Esophagus (tissue), 2 donors: Measurements from ENCODE around the gene USP4. TPM values are rescaled to one million over a fixed set of nuclear protein-coding genes. Genes with fewer than 3 reads are reported as not detected.
"Not testable (repeated sequence)": the region's sequence is repeated elsewhere in the genome, so short reads cannot be mapped to it uniquely, and the experiment has no call there.

Experiments used
- H3K27ac ChIP-seq, 2 donors: one replicate each; pipeline ENCODE4 v1.5.1; 2013; ENCODE audit warnings: low read depth in 2 of 2, mild to moderate bottlenecking in 2 of 2, inconsistent platforms in 1 of 2, low read length in 1 of 2, moderate library complexity in 1 of 2
- H3K27me3 ChIP-seq, 2 donors: one replicate each; pipeline ENCODE4 v1.6.1; 2013; ENCODE audit warnings: low read length in 2 of 2, control low read depth in 1 of 2, mild to moderate bottlenecking in 1 of 2; ENCODE audit not compliant: insufficient read depth in 2 of 2, control insufficient read depth in 1 of 2
- H3K36me3 ChIP-seq, 2 donors: one replicate each; pipeline ENCODE4 v1.6.1; 2013; ENCODE audit warnings: low read length in 1 of 2; ENCODE audit not compliant: control insufficient read depth in 2 of 2, insufficient read depth in 2 of 2
- H3K4me1 ChIP-seq, 2 donors: one replicate each; pipeline ENCODE4 v1.6.1; 2013; ENCODE audit warnings: low read length in 1 of 2; ENCODE audit not compliant: control insufficient read depth in 2 of 2, insufficient read depth in 2 of 2
- H3K4me3 ChIP-seq, 2 donors: one replicate each; pipeline ENCODE4 v1.5.1; 2013; ENCODE audit warnings: low read length in 2 of 2, mild to moderate bottlenecking in 2 of 2, low read depth in 1 of 2, moderate library complexity in 1 of 2
- H3K9me3 ChIP-seq, 2 donors: one replicate each; pipeline ENCODE4 v1.6.1; 2013; ENCODE audit warnings: mild to moderate bottlenecking in 2 of 2, low read depth in 1 of 2, low read length in 1 of 2, moderate library complexity in 1 of 2; ENCODE audit not compliant: control insufficient read depth in 2 of 2, insufficient read depth in 1 of 2
- WGBS, 2 donors: extraction: QIAGEN DNeasy Blood & Tissue Kit; methylation state at CpG; one replicate each; pipeline ENCODE4 v1.1.7; 2013; 5-methylcytosine and 5-hydroxymethylcytosine counted together
- polyA plus RNA-seq, 2 donors: library from polyadenylated mRNA; stranded (reverse); fragments of 200-250 nt; gene quantifications; one replicate each; pipeline ENCODE4 v1.2.3, GENCODE V29; 2013
- donor health status: healthy with polysubstance abuse.
- donor health status: Bipolar disorder and iron deficiency.

USP4 gene
- polyA plus RNA-seq, 2 donors = 24.7 to 28.5 TPM

DNA sequence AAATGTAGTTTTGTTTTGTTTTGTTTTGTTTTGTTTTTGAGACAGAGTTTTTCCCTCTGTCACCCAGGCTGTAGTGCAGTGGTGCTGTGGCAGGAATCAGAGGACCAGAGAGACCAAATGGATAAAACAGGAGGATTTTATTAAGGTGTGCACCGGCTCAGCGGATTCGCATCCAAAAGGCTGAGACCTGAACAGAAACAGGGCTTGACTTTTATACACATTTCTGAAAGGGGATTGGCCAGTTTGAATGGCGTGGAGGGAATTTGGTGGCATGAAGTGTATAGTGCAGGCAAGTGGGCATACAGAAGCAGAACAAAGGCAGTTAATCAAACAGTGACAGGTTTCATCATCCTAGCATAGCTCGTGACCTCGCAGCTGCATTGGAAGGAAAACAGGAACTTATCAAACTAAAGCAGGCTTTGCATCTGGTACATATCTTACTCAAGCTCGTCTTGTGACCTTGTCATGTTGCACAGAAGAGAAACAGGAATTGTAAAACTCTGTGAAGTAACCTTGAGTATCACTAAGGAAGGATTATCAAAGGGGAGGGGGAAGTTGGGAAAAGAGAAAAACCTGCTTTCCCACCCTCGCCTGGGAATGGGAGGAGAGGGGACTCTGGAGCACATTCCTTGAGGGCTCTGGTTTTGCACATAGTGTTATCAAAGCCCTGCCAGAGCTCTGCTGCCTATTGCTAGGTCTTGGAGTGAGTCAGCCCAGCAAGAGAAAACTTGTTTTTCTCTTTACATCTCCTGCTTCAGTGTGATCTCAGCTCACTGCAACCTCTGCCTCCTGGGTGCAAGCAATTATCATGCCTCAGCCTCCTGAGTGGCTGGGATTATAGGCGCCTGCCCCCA lies 101.4 kb downstream of the USP4 start:
- Histone ChIP-seq H3K4me1 (peaks cover 0 to 2% of the 10 kb centered on the region in 2 donors), H3K9me3 (peaks cover 2 to 3% of the 10 kb centered on the region in 2 donors), H3K27ac (peak overlapping the region; percentile 71 to 94), H3K4me3 (no peak overlapping the region), H3K36me3 (no peaks in the 10 kb centered on the region), H3K27me3 (no peaks in the 10 kb centered on the region)
- 42 to 50% methylated on average over 9 of the region's 9 CpGs for WGBS, 2 donors

DNA sequence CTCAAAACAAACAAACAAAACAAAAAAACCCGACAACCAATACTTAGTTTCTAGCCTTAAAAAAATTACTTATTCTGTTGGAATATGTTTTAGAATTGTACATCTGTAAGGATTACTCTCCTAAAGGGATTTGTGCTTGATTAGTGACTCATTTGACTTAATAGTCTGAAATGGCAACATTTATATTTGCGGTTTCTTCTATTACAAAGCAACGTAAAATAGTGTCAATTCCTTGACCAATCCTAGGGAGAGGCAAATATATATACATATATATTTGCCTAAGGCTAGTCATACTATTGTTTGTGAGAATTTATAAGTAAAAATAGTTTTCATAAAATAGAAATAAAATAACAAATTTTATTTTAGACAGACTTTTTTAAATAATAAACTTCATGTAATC lies 102.5 kb downstream of the USP4 start:
- Histone ChIP-seq H3K4me3 (no peak overlapping the region), H3K27me3 (no peaks in the 10 kb centered on the region), H3K27ac (no peak overlapping the region), H3K4me1 (peaks cover 0 to 2% of the 10 kb centered on the region in 2 donors), H3K36me3 (no peaks in the 10 kb centered on the region), H3K9me3 (peaks cover 2 to 3% of the 10 kb centered on the region in 2 donors)
- 68 to 81% methylated on average over 3 of the region's 3 CpGs for WGBS, 2 donors

GRCh38 chr3:49236226-49236625 lies 103.6 kb downstream of the USP4 start:
- Histone ChIP-seq H3K9me3 (peaks cover 2 to 3% of the 10 kb centered on the region in 2 donors), H3K4me3 (no peak overlapping the region), H3K27ac (no peak overlapping the region), H3K27me3 (no peaks in the 10 kb centered on the region), H3K36me3 (no peaks in the 10 kb centered on the region), H3K4me1 (peaks cover 0 to 2% of the 10 kb centered on the region in 2 donors)

GRCh38 chr3:49228817-49229216 lies 111.0 kb downstream of the USP4 start:
- H3K27me3 ChIP-seq, H3K4me1 ChIP-seq, H3K4me3 ChIP-seq, H3K36me3 ChIP-seq, H3K27ac ChIP-seq: not testable (repeated sequence)
- 94 to 96% methylated on average over 5 of the region's 5 CpGs for WGBS, 2 donors
- H3K9me3 ChIP-seq = peaks cover 2 to 12% of the 10 kb centered on the region in 2 donors

Other genes with a start within 250 kb of the USP4 start
- gene QRICH1, start 246.0 kb downstream of the USP4 start, polyA plus RNA-seq = 10 to 100 TPM; 31.9 to 38.2 TPM
- gene QARS1, start 235.3 kb downstream of the USP4 start, polyA plus RNA-seq = 100 to 1,000 TPM; 228 to 237 TPM
- gene USP19, start 219.2 kb downstream of the USP4 start, polyA plus RNA-seq = 10 to 100 TPM; 17.9 to 19.4 TPM
- 100 to 1,000 TPM; 123 to 219 TPM for gene LAMB2, start 207.0 kb downstream of the USP4 start, polyA plus RNA-seq
- 10 to 100 TPM; 10.1 to 19.1 TPM for gene CCDC71, start 173.7 kb downstream of the USP4 start, polyA plus RNA-seq
- gene KLHDC8B, start 168.5 kb downstream of the USP4 start, polyA plus RNA-seq = 10 to 100 TPM; 24.5 to 39.0 TPM
- 1 to 10 TPM; 4.2 to 6.6 TPM for gene C3orf62, start 62.8 kb downstream of the USP4 start, polyA plus RNA-seq
- gene GPX1, start 18.3 kb upstream of the USP4 start, polyA plus RNA-seq = 100 to 1,000 TPM; 245 to 383 TPM
- 100 to 1,000 TPM; 162 to 244 TPM for gene RHOA, start 71.9 kb upstream of the USP4 start, polyA plus RNA-seq
- 10 to 100 TPM; 11.3 to 14.5 TPM for gene TCTA, start 72.4 kb upstream of the USP4 start, polyA plus RNA-seq
- gene AMT, start 82.4 kb upstream of the USP4 start, polyA plus RNA-seq = 10 to 100 TPM in 1 of 2 donors, 1 to 10 TPM in 1; 3.4 to 14.2 TPM
- 1 to 10 TPM; 5.0 to 7.0 TPM for gene NICN1, start 89.3 kb upstream of the USP4 start, polyA plus RNA-seq
- gene DAG1, start 130.2 kb upstream of the USP4 start, polyA plus RNA-seq = 10 to 100 TPM in 1 of 2 donors, 1 to 10 TPM in 1; 8.6 to 18.8 TPM
- gene BSN, start 214.4 kb upstream of the USP4 start, polyA plus RNA-seq = under 1 TPM; 0.01 to 0.08 TPM